ENCODE results near the gene DCLRE1C. TPM values are rescaled to one million over a fixed set of nuclear protein-coding genes. Genes with fewer than 3 reads are reported as not detected.
A peak's percentile ranks its signal among the peaks of the same experiment; 100 is the strongest.

The DCLRE1C gene
- total RNA-seq, 2 donors from 2014 or later: 11.5 to 20.8 TPM

- Histone ChIP-seq H3K4me1 (replicated peaks) (no peaks in the 10 kb centered on the region), H3K36me3 (no peaks in the 10 kb centered on the region), H3K4me3 (peak overlapping the region in 1 of 2 donors; percentile 97), H3K27me3 (replicated peaks; ENCODE audit: insufficient read depth) (no peaks in the 10 kb centered on the region), H3K27ac (no peak overlapping the region), H3K9me3 (no peaks in the 10 kb centered on the region)
- no peak for DNase-seq (ENCODE audit: low spot score)
- 46% methylated on average over 7 of the region's 7 CpGs for WGBS
- intact Hi-C loops (cut with DNase I): no loop called here
- TF ChIP-seq CTCF (IDR thresholded peaks at IDR 0.05) (no peak), POLR2A (IDR thresholded peaks at IDR 0.05) (no peak), POLR2AphosphoS5 (IDR thresholded peaks at IDR 0.05) (no peak)
These were observed 73.7 kb downstream of the DCLRE1C start for GRCh38 chr10:14880229-14880628.

DNA sequence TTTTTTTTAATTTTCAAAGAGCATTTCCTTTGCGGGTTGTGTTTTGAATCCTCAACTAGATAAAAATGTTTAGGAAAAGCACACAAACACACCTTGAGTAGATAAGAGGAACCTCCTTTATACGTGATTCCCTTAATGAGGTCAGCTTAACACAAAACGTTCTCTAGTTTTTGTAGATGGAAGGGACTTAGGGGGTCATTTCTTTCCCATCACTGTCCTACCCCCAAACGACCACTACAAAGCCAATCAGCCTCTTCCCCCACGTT lies 74.0 kb downstream of the DCLRE1C start:
- Histone ChIP-seq H3K36me3 (no peaks in the 10 kb centered on the region), H3K4me3 (peak overlapping the region; percentile 97)
- intact Hi-C loops (cut with DNase I): loop anchor here (5.0 kb wide), 2 partner anchors 43 to 77 kb away; partner anchors contain the start of genes CDNF, HSPA14, MEIG1 and MSANTD7

DNA sequence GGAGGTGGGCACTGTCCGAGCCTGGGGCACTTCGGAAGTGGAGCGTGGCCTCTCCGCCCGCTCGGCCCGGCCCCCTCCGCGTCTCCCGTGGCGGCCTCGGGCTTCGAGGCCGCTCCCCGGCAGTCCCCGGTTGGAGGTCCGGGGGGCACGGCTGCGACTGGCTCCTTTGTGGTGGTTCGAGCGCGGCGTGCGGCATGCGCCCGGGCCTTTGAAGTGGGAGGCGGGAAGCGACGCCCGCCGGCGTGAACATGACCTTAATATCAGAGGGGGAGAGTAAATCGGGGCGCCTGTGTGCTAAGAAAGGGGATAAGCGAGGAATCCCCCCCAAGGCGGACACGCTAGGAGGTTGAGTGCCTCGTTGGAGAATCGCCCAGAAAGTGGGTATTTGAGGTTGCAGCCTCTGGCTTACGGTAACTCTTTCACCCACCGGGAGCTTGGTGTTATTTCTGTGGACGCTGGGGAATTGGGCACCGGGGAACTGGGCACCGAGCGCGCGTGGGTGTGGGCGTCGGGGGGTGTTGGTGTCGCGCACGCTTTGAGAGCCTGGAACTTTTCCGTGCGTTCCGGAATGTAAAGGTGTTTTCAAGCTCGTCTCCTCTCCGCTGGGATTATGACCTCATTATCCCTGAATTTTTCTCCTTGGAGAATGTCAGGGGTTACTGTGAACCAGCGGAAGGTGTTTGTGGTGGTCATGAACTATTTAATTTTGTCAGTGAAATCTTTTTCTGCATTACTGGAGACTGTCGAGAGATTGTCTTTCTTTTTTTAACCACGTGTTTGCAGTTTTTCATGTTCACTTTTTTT lies 74.6 kb downstream of the DCLRE1C start:
- H3K4me3 ChIP-seq: peak overlapping the region; percentile 97
- DNase-seq (ENCODE audit: low spot score): peak; percentile 15
- H3K27ac ChIP-seq: peak overlapping the region; percentile 97 to 98
- no peaks in the 10 kb centered on the region for H3K36me3 ChIP-seq
- WGBS: under 1% methylated on average over 58 of the region's 60 CpGs
- TF ChIP-seq POLR2A (IDR thresholded peaks at IDR 0.05) (no peak), POLR2AphosphoS5 (IDR thresholded peaks at IDR 0.05) (no peak), CTCF (IDR thresholded peaks at IDR 0.05) (no peak)
- no peaks in the 10 kb centered on the region for H3K9me3 ChIP-seq
- H3K4me1 ChIP-seq (replicated peaks): no peaks in the 10 kb centered on the region
- intact Hi-C loops (cut with DNase I): loop anchor here (5.0 kb wide), 2 partner anchors 42 to 78 kb away; partner anchors contain the start of genes CDNF, HSPA14, MEIG1 and MSANTD7
- no peaks in the 10 kb centered on the region for H3K27me3 ChIP-seq (replicated peaks; ENCODE audit: insufficient read depth)

More for the DNA sequence above, 74.0 kb downstream of the DCLRE1C start:
- peak overlapping the region in 1 of 2 donors; percentile 97 for H3K27ac ChIP-seq
- no peaks in the 10 kb centered on the region for H3K4me1 ChIP-seq (replicated peaks)
- no peaks in the 10 kb centered on the region for H3K9me3 ChIP-seq
- no peak for TF ChIP-seq POLR2A (IDR thresholded peaks at IDR 0.05)
- WGBS: 2% methylated on average over 5 of the region's 5 CpGs
- no peaks in the 10 kb centered on the region for H3K27me3 ChIP-seq (replicated peaks; ENCODE audit: insufficient read depth)
- DNase-seq (ENCODE audit: low spot score): no peak

DNA sequence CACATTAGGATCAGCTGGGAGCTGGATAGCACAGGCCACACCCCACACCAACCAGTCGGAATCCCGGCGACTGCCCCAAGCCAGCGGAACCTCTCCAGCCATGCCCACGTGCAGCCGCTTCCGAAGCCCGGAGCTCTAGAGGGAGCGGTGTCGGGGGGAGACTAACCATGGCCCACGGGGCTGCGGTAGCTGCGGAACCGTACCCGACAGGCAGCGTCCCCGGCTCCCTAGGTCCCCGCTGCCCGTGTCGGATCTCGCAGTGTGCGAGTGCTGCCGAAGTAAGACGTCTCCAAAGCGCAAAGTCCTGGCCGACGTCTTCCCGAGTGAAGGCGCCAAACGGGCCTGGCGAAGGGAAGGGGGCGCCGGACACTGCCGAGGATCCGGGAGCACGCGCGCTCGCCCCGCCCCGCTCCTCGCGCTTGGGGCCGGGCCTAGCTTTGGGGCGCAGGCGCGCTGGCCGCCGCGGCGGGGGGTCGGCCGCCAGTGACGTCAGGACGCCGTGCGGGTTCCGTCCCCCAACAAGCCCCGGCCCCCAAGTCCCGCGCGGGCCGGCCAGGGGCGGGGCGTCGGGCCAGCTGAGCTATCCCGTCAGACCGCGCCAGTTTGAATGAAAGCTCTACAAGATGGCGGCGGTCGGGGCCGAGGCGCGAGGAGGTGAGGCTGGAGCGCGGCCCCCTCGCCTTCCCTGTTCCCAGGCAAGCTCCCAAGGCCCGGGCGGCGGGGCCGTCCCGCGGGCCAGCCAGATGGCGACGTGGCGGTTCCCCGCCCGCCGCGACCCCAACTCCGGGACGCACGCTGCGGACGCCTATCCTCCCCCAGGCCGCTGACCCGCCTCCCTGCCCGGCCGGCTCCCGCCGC lies 75.4 kb downstream of the DCLRE1C start, which contains the start of gene SUV39H2:
SUV39H2 (plus strand) TSS at position 601 of the 858 bp plus-strand sequence; CDS start at position 624, 23 bp downstream.
- Histone ChIP-seq H3K4me3 (peak within 1 kb of the TSS; percentile 97), H3K27ac (peak within 1 kb of the TSS; percentile 97 to 98), H3K36me3 (no peaks in the 10 kb centered on the region), H3K27me3 (replicated peaks; ENCODE audit: insufficient read depth) (no peaks in the 10 kb centered on the region), H3K9me3 (no peaks in the 10 kb centered on the region), H3K4me1 (replicated peaks) (no peaks in the 10 kb centered on the region)
- peak; percentile 67 for TF ChIP-seq POLR2AphosphoS5 (IDR thresholded peaks at IDR 0.05)
- peak in 2 of 4 experiments; percentile 32 for TF ChIP-seq CTCF (IDR thresholded peaks at IDR 0.05)
- peak; percentile 80 for TF ChIP-seq POLR2A (IDR thresholded peaks at IDR 0.05)
- intact Hi-C loops (cut with DNase I): loop anchor here (5.0 kb wide), 2 partner anchors 41 to 79 kb away; partner anchors contain the start of genes CDNF, HSPA14, MEIG1 and MSANTD7
- DNase-seq (ENCODE audit: low spot score): peak; percentile 96
- WGBS: under 1% methylated on average over 70 of the region's 102 CpGs

DNA sequence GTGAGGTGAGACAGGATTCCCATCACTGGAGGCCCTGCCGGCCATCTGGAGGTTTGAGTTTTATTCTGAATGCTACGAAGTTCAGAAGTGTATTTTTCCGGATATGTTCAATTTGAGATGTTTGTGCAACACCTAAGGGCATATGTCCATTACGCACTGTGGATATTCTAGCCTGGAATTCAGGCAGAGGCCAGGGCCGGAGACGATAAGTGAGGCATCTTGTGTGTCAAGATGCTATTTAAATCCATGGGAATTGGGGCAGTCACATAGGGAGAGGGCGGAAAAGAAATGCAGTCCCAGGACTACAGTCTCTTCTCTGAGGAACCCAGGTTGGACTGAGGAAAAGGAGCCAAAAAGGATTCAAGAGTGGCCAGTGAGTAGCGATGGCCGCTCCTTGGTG lies 77.1 kb downstream of the DCLRE1C start:
- H3K9me3 ChIP-seq: no peaks in the 10 kb centered on the region
- no peaks in the 10 kb centered on the region for H3K36me3 ChIP-seq
- no peak for DNase-seq (ENCODE audit: low spot score)
- H3K27me3 ChIP-seq (replicated peaks; ENCODE audit: insufficient read depth): no peaks in the 10 kb centered on the region
- 92% methylated on average over 9 of the region's 9 CpGs for WGBS
- TF ChIP-seq POLR2AphosphoS5 (IDR thresholded peaks at IDR 0.05) (no peak), CTCF (IDR thresholded peaks at IDR 0.05) (no peak)
- intact Hi-C loops (cut with DNase I): loop anchor here (5.0 kb wide), 2 partner anchors 39 to 81 kb away; partner anchors contain the start of genes CDNF, HSPA14, MEIG1 and MSANTD7
- H3K4me1 ChIP-seq (replicated peaks): no peaks in the 10 kb centered on the region
- no peak overlapping the region for H3K4me3 ChIP-seq
- no peak overlapping the region for H3K27ac ChIP-seq

All from prostate gland (tissue), 2 donors.